GM19238 (cell line): ENCODE data around the gene CCDC68.

Experiments used
- DNase-seq: peaks from one replicate; pipeline ENCODE4 v3.0.0; 2011; ENCODE audit warnings: low spot score; ENCODE audit not compliant: insufficient read length

Gene CCDC68

GRCh38 chr18:54961868-54962267 lies 2.6 kb upstream of the CCDC68 start:
- no peak for DNase-seq

GRCh38 chr18:54961016-54961423 lies 1.8 kb upstream of the CCDC68 start:
- DNase-seq = no peak

GRCh38 chr18:54960197-54960596 lies 936 bp upstream of the CCDC68 start:
- no peak for DNase-seq

- no peak for DNase-seq
These were observed 1.3 kb downstream of the CCDC68 start for GRCh38 chr18:54957996-54958395.

GRCh38 chr18:54957296-54957832 lies 1.9 kb downstream of the CCDC68 start:
- DNase-seq = no peak

GRCh38 chr18:54956506-54956905 lies 2.8 kb downstream of the CCDC68 start:
- DNase-seq = no peak

GRCh38 chr18:54952026-54952425 lies 7.2 kb downstream of the CCDC68 start:
- no peak for DNase-seq

GRCh38 chr18:54950221-54950620 lies 9.0 kb downstream of the CCDC68 start:
- DNase-seq = no peak

- DNase-seq = no peak
These were observed 9.7 kb downstream of the CCDC68 start for GRCh38 chr18:54949588-54949987.

GRCh38 chr18:54948350-54948837 lies 10.9 kb downstream of the CCDC68 start:
- no peak for DNase-seq

GRCh38 chr18:54947091-54947490 lies 12.2 kb downstream of the CCDC68 start:
- no peak for DNase-seq

- no peak for DNase-seq
These were observed 13.1 kb downstream of the CCDC68 start for GRCh38 chr18:54946149-54946581.

- DNase-seq = no peak
These were observed 13.6 kb downstream of the CCDC68 start for GRCh38 chr18:54945576-54946125.

- DNase-seq = no peak
These were observed 16.7 kb downstream of the CCDC68 start for GRCh38 chr18:54942569-54942968.

GRCh38 chr18:54942144-54942543 lies 17.1 kb downstream of the CCDC68 start:
- no peak for DNase-seq

GRCh38 chr18:54939361-54939917 lies 19.8 kb downstream of the CCDC68 start:
- no peak for DNase-seq

GRCh38 chr18:54938506-54938905 lies 20.8 kb downstream of the CCDC68 start:
- DNase-seq = no peak

- no peak for DNase-seq
These were observed 26.8 kb downstream of the CCDC68 start for GRCh38 chr18:54932472-54932871.

- no peak for DNase-seq
These were observed 28.1 kb downstream of the CCDC68 start for GRCh38 chr18:54931152-54931551.

GRCh38 chr18:54928236-54928635 lies 31.0 kb downstream of the CCDC68 start:
- DNase-seq = no peak

GRCh38 chr18:54926593-54927325 lies 32.5 kb downstream of the CCDC68 start:
- DNase-seq = no peak

GRCh38 chr18:54924948-54925347 lies 34.3 kb downstream of the CCDC68 start:
- DNase-seq = no peak
